CD4-positive, alpha-beta T cell treated with Interleukin-15 for 1 hour (primary cell): ENCODE results near the gene VSTM4.

Experiments
- DNase-seq: peaks from one replicate; pipeline ENCODE4 v3.0.0-alpha.2; 2020

VSTM4 gene

DNA sequence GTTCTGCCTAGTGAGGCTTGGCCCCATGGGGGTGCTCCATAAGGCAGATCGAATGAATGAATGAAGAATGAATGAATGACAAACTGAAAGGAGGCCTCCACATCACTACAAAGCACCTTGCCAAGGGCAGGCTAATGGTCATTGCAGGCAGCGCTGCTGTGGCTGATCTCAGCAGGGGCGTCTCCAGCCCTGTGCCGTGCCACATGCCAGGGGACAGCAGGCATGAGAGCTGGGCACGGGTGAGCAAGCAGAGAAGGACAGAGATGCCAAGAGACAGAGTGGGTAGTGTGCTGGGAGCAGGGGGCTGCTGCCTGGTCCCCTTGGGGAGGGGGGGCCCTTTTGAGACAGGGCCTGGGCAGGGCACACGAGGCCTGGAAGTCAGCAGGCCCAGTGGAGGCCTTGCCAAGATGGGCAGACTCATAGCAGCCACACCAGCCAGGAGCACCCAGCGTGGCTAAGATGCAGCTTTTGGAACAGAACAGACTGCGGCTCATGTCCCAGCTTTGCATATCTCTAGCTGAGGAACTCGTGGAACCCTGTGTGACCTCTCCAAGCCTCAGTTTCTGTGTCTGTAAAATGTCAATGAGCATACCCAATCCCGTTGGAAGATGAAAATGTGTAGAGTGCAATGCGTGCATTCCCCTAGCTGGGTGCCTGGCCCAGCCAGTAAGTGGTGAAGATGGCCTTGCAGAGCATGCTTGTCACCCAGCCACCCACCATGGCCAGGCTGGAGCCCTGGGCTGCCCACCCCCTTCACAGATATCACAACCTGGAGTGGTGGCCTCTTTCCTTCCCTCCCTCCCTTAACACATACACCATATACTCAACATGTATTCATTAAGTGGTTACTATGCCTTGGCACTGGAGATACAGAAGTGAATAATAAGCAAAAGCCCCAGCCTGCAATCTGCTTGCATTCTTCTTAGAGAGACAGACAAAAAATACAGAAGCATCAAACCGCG, 114.6 kb downstream of the VSTM4 start:
- no peak for DNase-seq

DNA sequence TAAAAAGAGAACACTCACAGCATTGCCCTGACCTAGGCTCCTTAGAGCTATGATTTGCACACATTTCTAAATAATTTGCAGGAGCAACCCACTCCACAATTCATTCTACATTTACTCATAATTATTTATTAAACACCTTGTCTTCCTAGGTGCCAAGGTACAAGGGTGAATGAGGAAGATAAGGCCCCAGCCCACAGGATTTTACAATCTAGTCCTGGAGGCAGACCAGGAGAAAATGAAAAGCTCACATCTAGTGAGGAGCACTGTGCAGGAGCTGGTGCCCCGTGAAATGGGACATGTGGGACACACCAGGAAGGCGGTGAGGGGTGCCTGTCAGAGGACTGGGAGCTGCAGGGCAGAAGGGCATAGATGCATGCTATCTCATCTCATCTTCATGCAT, 116.0 kb downstream of the VSTM4 start:
- DNase-seq: no peak

DNA sequence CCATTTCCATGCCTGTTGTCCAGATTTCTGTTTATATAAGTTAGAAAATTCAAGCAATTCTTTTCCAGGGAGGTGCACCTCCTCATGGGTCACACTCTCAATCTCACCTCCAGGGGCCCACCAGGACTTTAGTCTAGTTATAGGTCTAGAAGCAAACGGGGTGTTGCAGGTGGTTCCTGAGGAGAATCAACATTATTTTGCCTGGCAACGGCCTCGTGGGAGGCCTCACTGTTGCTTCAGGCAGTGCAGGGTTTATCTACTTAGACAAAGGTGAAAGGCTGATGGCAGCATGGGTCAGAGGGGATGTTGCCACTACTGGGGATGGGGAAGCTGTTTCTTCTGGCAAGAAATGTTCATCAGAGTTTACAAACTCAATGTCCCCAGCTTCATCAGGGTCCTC, 119.0 kb downstream of the VSTM4 start:
- DNase-seq: no peak

DNA sequence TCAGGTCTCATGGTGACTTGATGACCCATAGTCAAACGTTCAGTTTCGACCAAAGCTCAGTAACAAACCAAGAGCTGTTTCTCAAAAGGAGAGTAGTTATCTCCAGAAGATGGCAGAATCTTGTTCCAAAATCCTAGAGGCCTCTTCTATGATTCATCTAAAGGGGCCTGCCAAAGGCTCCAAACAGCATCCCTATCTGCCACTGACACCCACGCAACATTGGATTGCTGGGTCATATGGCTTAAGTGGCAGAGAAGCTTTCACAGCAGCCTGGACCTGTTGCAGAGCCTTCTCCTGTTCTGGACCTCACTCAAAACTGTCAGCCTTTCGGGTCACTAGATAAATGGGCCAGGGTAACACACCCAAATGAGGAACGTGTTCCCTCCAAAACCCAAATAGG, 121.7 kb downstream of the VSTM4 start:
- no peak for DNase-seq

DNA sequence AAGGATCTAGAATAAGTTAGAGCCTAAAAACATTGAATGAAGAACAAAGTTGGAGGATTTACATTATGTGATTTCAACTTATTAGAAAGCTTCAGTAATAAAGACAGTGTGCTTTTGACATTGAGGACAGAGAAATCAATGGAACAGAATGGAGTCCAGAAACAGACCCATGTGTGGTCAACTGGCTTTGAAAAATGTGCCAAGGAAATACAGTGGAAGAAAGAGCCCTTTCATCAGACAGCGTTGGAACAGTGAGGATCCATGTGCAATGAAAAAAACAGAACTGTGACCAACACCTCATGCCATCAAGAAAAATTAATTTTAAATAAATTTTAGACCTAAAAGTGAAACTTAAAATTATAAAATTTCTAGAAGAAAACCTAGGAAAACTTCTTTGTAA, 125.1 kb downstream of the VSTM4 start:
- DNase-seq: no peak

DNA sequence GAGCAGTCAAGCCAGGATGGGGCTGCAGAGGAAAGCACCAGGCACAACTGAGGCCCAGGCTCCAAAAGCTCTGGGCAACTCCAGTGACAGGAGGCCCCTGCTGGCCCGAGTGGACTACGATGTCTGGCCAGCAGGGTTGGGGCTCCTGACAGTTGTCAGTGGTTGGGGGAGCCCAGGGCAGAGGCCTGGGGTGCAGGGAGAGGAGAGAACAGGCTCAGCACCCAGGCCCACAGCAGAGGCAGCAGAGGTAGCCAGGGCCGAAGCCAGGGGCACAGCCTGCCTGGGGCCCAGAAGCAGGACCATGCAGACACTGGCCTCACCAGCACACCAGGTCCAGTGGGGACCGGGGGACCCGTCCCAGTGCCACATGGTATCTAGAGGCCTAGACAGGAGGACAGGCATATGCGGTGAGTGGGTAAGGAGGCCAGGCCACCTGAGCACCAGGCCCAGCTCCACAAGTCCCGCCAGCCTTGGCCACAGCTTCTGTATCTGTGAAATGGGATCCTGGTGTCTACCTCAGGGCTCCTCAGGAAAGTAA, 129.6 kb downstream of the VSTM4 start:
- no peak for DNase-seq

DNA sequence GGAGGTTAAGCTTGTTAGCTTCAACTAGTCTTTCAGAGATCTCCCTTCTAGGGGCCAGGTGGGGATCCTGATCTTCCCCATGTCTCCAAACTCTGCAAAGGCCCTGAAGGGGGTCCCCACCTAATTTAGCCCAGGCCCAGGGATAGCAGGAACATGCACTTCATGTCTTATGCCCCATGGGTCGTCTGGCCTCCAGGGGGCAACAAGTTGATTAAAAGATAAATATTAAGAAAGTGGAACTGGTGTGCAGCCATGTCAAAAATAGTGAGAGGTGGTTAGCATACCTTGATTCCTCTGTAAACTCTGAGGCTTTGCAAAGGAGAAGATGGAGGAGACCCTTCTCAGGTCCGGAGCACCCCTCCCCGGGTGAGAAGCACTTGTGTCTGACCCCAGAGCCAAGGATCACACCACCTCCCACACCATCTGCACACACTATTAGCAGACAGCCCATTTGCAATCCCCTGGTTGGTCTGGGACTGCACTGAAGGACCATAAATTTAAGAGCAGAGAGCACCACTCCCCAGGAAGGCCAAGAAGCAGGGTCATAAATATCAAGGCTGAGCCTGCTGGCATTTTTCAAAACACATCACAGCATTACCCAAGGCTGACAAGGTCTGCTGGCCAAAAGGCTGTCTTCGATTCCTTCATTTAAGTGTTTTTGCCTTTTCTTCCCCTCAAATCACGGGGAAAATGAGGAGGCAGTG, 131.5 kb downstream of the VSTM4 start:
- no peak for DNase-seq

DNA sequence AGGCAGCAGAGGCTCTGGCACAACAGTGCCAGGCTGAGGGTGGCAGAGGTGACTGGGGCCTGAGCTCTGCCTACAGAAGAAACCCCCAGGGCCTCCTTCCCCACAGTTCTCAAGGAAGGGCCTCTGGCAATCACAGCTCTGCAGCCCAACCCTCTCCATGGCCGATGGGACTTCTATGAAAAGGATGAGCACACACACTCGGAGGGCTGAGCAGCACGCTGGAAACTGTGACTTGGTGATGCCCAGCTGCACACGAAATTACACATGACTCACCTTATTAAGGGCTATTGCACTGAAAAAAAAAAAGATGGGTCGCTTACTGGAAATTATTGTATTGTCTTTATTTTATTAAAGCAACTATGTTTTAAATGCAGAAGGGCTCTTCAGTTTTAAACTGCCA, 132.7 kb downstream of the VSTM4 start:
- no peak for DNase-seq

DNA sequence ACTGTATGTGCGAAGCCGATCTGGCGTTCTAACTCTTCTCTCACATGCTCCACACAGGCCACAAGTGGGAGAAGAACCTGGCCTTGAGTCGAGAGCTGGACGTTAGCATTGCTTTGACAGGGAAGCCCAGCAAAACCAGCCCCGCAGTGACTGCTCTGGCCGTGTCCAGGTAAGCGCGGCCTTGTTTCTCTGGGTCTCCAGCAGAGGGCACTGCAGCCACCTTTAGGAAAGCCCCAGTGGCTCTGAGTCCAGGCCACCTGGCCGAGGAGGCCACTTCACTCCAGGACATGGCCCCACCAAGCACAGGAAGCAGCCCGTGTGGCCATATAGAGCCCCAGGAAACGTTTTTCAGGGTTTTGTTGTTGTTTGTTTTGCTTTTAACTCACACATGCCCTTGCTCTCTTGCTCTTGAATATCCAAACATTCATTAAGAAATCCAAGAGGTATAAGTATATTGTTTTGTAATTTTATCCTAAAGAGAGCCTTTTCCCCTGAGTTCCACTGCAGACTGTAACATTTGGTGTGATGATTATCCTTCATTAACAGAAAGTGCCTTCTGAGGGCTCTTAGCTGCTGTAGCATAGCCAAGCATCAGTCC, 133.9 kb downstream of the VSTM4 start:
- DNase-seq: no peak

DNA sequence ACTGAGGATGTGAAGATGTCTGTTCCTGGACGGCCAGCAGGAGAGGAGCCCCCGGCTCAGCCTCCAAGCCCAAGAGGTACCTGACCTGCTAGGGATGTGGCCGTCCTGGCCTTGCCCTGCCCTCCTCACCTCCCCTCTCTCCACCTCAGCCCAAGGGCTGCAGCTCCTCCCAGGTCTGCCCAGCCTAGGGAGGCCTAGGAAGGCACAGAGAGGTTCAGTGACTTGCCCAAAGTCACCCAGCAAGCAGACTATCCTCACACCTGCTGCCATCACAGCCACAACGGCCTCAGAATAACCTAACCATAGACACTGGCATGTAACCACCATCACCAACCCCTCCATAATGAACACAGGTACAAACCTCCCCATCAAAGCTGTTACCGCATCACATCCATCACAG, 137.0 kb downstream of the VSTM4 start:
- DNase-seq: no peak

DNA sequence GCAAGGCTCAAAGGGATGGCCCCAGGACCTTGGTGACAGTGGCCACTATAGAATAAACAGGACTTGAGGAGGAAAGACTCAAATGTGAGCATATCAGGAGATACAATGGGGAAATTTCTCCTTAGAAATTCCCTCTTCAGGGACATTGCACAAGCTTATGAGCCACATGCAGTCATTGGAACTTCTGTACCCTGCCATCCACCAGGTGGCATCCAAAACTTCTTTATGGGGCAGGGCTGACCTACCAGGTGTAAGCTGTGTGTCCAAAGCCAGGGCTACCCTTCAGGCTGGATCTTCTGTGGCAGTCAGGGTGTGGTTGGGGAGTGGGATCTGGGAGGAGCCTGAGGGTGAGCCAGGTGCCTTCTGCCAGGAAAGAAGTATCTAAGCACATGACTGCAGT, 139.1 kb downstream of the VSTM4 start:
- DNase-seq: no peak

DNA sequence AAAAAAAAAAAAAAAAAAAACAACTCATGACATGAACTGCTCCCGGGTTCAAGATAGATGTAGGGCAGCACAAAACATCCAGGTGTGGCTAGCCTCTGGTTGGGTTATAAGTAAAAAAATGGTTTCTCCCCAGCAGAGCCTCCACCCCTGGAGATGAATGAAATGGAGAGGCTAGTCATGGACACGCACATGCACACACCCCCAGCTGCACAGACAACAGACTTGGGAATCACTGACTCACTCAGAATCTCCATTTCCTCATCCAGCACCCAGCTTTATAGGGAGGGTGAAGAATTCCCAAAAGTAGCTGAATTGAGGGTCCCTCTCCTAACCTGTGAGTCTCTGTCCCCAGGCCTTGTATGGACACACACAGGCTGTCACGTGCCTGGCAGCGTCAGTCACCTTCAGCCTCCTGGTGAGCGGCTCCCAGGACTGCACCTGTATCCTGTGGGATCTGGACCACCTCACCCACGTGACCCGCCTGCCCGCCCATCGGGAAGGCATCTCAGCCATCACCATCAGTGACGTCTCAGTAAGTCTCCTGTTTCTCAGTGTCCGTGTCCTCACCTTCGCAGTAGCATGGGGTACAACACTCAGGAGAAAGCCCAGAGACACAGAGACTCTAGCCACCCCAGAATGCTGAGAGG, 140.7 kb downstream of the VSTM4 start:
- DNase-seq: no peak

DNA sequence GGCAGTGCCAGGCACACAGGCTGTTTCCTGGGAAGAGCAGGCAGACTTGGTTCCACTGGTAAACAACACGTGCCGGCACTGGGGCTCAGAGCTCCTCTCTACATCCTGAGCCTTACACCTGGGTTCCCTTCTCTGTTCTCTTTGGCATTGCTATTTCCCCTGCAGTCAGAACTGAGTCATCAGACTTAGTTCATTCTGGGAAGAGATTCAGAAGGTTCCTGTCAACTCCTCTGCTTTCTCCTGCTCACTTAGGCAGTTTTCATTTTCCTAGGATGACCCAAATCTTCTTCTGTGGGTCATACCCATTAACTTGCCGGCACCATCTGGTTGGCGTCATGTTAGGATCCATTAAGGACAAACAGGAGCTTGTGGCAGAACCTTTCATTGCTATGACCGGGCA, 142.3 kb downstream of the VSTM4 start:
- no peak for DNase-seq

DNA sequence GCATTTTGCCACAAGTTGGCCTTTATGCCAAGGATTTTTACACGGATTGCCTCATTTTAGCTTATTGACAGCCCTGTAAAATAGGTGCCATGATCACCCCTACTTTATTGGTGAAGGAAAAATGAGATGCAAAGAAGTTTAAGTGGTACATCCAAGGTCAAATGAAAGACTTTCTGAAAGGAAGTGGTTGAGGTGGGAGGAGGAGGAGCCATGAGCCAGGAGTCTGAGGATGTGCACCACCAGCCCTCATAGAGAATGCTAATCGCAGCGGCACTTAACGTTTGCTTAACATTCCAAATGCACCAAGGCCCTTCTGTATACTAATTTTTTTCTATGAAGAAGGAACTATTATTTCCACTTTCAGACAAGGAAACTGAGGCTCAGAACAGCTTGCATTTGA, 144.7 kb downstream of the VSTM4 start:
- DNase-seq: no peak

DNA sequence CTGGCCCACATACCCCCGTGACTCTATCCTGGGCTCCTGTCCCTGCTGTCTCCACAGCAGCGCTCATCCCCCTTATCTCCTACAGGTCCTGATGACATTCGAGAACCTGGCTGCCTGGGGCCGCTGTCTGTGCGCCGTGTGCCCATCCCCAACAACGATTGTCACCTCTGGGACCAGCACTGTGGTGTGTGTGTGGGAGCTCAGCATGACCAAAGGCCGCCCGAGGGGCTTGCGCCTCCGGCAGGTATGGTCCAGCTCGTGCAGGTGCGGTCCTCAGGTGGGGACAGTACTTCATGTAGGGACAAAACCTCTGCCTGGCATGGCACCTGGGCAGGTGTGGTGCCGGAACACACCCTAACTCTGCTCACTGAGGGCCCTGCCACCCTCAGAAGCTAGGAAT, 145.3 kb downstream of the VSTM4 start:
- no peak for DNase-seq

DNA sequence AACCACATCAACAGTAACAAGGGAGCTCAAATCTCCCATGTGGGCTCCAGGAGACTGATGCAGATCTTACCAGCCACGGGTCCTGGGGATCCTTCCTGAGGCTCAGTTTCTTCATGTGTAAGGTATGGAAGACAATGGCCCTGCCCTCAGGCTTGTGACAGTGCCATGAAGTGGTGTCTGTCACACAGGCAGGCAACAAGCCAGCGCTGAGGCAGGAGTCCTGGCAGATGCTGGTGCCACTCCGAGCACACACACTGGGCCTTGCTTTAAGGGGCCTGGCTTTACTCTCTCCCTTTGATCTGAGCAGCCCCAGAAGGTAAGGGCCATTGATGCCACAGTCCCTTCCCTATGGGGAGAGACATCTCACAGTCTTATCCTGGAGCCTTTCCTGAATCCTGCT, 147.3 kb downstream of the VSTM4 start:
- DNase-seq: no peak

DNA sequence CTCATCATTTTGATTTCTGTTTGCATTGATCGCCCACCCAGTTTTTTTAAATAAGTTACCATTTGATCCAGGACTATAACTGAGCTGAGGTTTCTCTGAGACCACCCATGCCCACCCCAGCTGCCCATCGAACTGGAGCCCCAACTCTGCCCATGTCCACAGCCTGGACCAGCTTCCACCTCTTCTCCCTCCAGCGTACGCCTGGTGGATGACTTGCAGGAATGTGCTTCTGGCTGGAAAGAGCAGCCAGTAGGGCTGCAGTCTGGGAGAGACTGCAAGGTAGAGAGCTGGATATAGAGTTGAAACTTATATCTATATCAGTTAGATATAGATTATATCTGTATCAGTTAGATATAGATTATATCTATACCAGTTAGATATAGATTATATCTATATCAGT, 149.9 kb downstream of the VSTM4 start:
- DNase-seq: no peak
